Dermis microvascular lymphatic vessel endothelial cell (primary cell): ENCODE measurements around the gene ZXDC. TPM values are rescaled to one million over a fixed set of nuclear protein-coding genes. Genes with fewer than 3 reads are reported as not detected.

Experiments
- DNase-seq, 2 donors: peaks; one replicate each; pipeline versions ENCODE4 v3.0.0 to v3.0.0-alpha.2; 2010; ENCODE audit warnings: low read depth in 2 of 2
- total RNA-seq: library from RNA; depleted of rRNA; stranded (reverse); fragments of >200 nt; gene quantifications from 2 replicates; pipeline ENCODE4 v1.2.1, GENCODE V29; 2014

The ZXDC gene
- total RNA-seq, 1 donor from 2014 or later, result 11.4 TPM

- no peak for DNase-seq
These were observed 36.3 kb upstream of the ZXDC start for GRCh38 chr3:126512026-126512425.

- DNase-seq, result no peak
These were observed 35.6 kb upstream of the ZXDC start for GRCh38 chr3:126511291-126511690.

- DNase-seq, result no peak
These were observed 34.7 kb upstream of the ZXDC start for GRCh38 chr3:126510308-126510910.

GRCh38 chr3:126509597-126510307, 34.1 kb upstream of the ZXDC start:
- no peak for DNase-seq

GRCh38 chr3:126508564-126508964, 32.9 kb upstream of the ZXDC start:
- no peak for DNase-seq

GRCh38 chr3:126507886-126508285, 32.2 kb upstream of the ZXDC start:
- no peak for DNase-seq

GRCh38 chr3:126503701-126504100, 28.0 kb upstream of the ZXDC start:
- DNase-seq, result no peak

GRCh38 chr3:126502656-126503055, 27.0 kb upstream of the ZXDC start:
- no peak for DNase-seq

GRCh38 chr3:126501736-126502135, 26.0 kb upstream of the ZXDC start:
- DNase-seq, result no peak

GRCh38 chr3:126501054-126501453, 25.4 kb upstream of the ZXDC start:
- DNase-seq, result no peak

GRCh38 chr3:126500016-126500415, 24.3 kb upstream of the ZXDC start:
- no peak for DNase-seq

GRCh38 chr3:126499401-126499800, 23.7 kb upstream of the ZXDC start:
- DNase-seq, result no peak

GRCh38 chr3:126498929-126499328, 23.2 kb upstream of the ZXDC start:
- no peak for DNase-seq

GRCh38 chr3:126498461-126498860, 22.8 kb upstream of the ZXDC start:
- no peak for DNase-seq

- no peak for DNase-seq
These were observed 22.3 kb upstream of the ZXDC start for GRCh38 chr3:126497956-126498355.

- DNase-seq, result no peak
These were observed 21.5 kb upstream of the ZXDC start for GRCh38 chr3:126496894-126497850.

GRCh38 chr3:126495786-126496185, 20.1 kb upstream of the ZXDC start:
- DNase-seq, result no peak

GRCh38 chr3:126494970-126495230, 19.2 kb upstream of the ZXDC start:
- no peak for DNase-seq

GRCh38 chr3:126494204-126494969, 18.7 kb upstream of the ZXDC start:
- DNase-seq, result no peak

GRCh38 chr3:126493739-126494138, 18.0 kb upstream of the ZXDC start:
- no peak for DNase-seq

GRCh38 chr3:126493051-126493450, 17.4 kb upstream of the ZXDC start:
- no peak for DNase-seq
